Inflammatory macrophage (primary cell): ENCODE results near the gene DRAXIN.

Source experiments
- DNase-seq, 2 donors: peaks; one replicate each; pipeline ENCODE4 v3.0.0-alpha.2; 2020 to 2022

Gene DRAXIN

GRCh38 chr1:11766429-11766776 is 74.9 kb downstream of the DRAXIN start:
- DNase-seq: no peak

GRCh38 chr1:11767922-11768704 is 76.6 kb downstream of the DRAXIN start:
- no peak for DNase-seq

GRCh38 chr1:11768821-11769220 is 77.3 kb downstream of the DRAXIN start:
- no peak for DNase-seq

GRCh38 chr1:11769274-11769673 is 77.8 kb downstream of the DRAXIN start:
- DNase-seq: no peak

GRCh38 chr1:11770011-11770410 is 78.5 kb downstream of the DRAXIN start:
- DNase-seq: no peak

- no peak for DNase-seq
These were observed 80.1 kb downstream of the DRAXIN start for GRCh38 chr1:11771481-11772043.

- peak in 1 of 2 donors; percentile 49 for DNase-seq
These were observed 80.9 kb downstream of the DRAXIN start for GRCh38 chr1:11772458-11772857.

GRCh38 chr1:11774753-11775152 is 83.2 kb downstream of the DRAXIN start:
- DNase-seq: no peak
